ENCODE measurements around the gene ZBTB25.

Gene ZBTB25

GRCh38 chr14:64411001-64411400, 92.6 kb downstream of the ZBTB25 start:
- Histone ChIP-seq H3K9me3 (ENCODE audit: control insufficient read depth, low read length) (no peaks in the 10 kb centered on the region), H3K4me3 (ENCODE audit: extremely low read depth, insufficient read depth, low read length, poor library complexity, severe bottlenecking) (no peak overlapping the region), H3K27ac (ENCODE audit: low read depth, low read length, severe bottlenecking) (no peak overlapping the region), H3K36me3 (ENCODE audit: control insufficient read depth, insufficient read depth, low read length) (peaks cover 58% of the 10 kb centered on the region), H3K4me1 (ENCODE audit: control insufficient read depth, insufficient read depth, low read length, poor library complexity, severe bottlenecking) (peaks cover 3% of the 10 kb centered on the region)
- WGBS, 2 experiments (ENCODE audit: insufficient coverage in 2 of 2) = 94% methylated on average over 2 of the region's 4 CpGs; no CpG with 5 or more reads in 1 of the 2 experiments

GRCh38 chr14:64410084-64410774, 93.4 kb downstream of the ZBTB25 start:
- Histone ChIP-seq H3K4me3 (ENCODE audit: extremely low read depth, insufficient read depth, low read length, poor library complexity, severe bottlenecking) (no peak overlapping the region), H3K9me3 (ENCODE audit: control insufficient read depth, low read length) (no peaks in the 10 kb centered on the region), H3K4me1 (ENCODE audit: control insufficient read depth, insufficient read depth, low read length, poor library complexity, severe bottlenecking) (peaks cover 3% of the 10 kb centered on the region), H3K36me3 (ENCODE audit: control insufficient read depth, insufficient read depth, low read length) (peaks cover 50% of the 10 kb centered on the region), H3K27ac (ENCODE audit: low read depth, low read length, severe bottlenecking) (peak overlapping the region; percentile 41)
- WGBS, 2 experiments (ENCODE audit: insufficient coverage in 2 of 2) = no CpG with 5 or more reads among the region's 5 CpGs

GRCh38 chr14:64409126-64409920, 94.3 kb downstream of the ZBTB25 start:
- H3K36me3 ChIP-seq (ENCODE audit: control insufficient read depth, insufficient read depth, low read length) = peaks cover 46% of the 10 kb centered on the region

DNA sequence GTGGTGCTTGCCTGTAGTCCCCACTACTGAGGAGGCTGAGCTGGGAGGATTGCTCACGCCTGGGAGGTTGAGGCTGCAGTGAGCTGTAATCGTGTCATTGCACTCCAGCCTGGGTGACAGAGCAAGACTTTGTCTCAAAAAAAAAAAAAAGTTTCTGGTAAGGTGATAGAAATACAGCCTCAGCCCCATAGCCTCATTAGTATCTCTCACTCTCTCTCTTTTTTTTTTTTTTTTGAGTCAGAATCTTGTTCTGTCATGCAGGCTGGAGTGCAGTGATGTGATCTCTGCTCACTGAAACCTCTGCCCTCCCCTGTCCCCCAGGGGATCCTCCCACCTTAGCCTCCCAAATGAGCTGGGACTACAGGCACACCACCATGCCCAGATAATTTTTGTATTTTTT, 96.3 kb downstream of the ZBTB25 start:
- WGBS, 2 experiments (ENCODE audit: insufficient coverage in 2 of 2) = 80 to 100% methylated on average over 1 of the region's 2 CpGs
- Histone ChIP-seq H3K9me3 (ENCODE audit: control insufficient read depth, low read length) (no peaks in the 10 kb centered on the region), H3K36me3 (ENCODE audit: control insufficient read depth, insufficient read depth, low read length) (peaks cover 51% of the 10 kb centered on the region), H3K27ac (ENCODE audit: low read depth, low read length, severe bottlenecking) (no peak overlapping the region), H3K4me3 (ENCODE audit: extremely low read depth, insufficient read depth, low read length, poor library complexity, severe bottlenecking) (no peak overlapping the region), H3K4me1 (ENCODE audit: control insufficient read depth, insufficient read depth, low read length, poor library complexity, severe bottlenecking) (peaks cover 3% of the 10 kb centered on the region)

More at GRCh38 chr14:64409126-64409920, 94.3 kb downstream of the ZBTB25 start:
- Histone ChIP-seq H3K4me1 (ENCODE audit: control insufficient read depth, insufficient read depth, low read length, poor library complexity, severe bottlenecking) (peaks cover 3% of the 10 kb centered on the region), H3K9me3 (ENCODE audit: control insufficient read depth, low read length) (no peaks in the 10 kb centered on the region), H3K4me3 (ENCODE audit: extremely low read depth, insufficient read depth, low read length, poor library complexity, severe bottlenecking) (no peak overlapping the region), H3K27ac (ENCODE audit: low read depth, low read length, severe bottlenecking) (no peak overlapping the region)
- WGBS, 2 experiments (ENCODE audit: insufficient coverage in 2 of 2) = 96 to 100% methylated on average over 2 to 5 of the region's 7 CpGs

GRCh38 chr14:64405295-64405694, 98.3 kb downstream of the ZBTB25 start:
- H3K36me3 ChIP-seq (ENCODE audit: control insufficient read depth, insufficient read depth, low read length) = peaks cover 45% of the 10 kb centered on the region
- H3K4me3 ChIP-seq (ENCODE audit: extremely low read depth, insufficient read depth, low read length, poor library complexity, severe bottlenecking) = no peak overlapping the region
- no peaks in the 10 kb centered on the region for H3K9me3 ChIP-seq (ENCODE audit: control insufficient read depth, low read length)
- H3K4me1 ChIP-seq (ENCODE audit: control insufficient read depth, insufficient read depth, low read length, poor library complexity, severe bottlenecking) = peaks cover 3% of the 10 kb centered on the region
- WGBS, 2 experiments (ENCODE audit: insufficient coverage in 2 of 2) = 92 to 100% methylated on average over 2 of the region's 4 CpGs
- no peak overlapping the region for H3K27ac ChIP-seq (ENCODE audit: low read depth, low read length, severe bottlenecking)

DNA sequence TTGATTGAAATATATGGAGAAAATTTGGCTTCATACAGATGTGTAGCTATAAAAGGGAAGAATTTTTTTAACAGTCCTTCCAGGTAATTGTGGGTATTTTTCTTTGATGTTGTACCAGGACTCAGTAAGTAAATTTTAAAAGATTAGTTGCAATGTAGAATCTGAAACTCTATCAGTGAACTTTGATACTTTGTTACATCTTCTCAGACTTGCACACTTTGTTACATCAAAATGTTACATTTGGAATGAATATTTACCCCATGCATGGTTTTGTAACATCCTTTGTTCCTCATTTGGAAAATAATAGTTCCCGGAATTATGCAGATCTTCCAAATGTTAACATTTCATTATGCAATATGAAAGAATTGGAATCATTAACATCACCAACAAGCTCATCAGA, 101.7 kb downstream of the ZBTB25 start:
- H3K9me3 ChIP-seq (ENCODE audit: control insufficient read depth, low read length) = no peaks in the 10 kb centered on the region
- no CpG with 5 or more reads among the region's 1 CpG for WGBS, 2 experiments (ENCODE audit: insufficient coverage in 2 of 2)
- no peak overlapping the region for H3K4me3 ChIP-seq (ENCODE audit: extremely low read depth, insufficient read depth, low read length, poor library complexity, severe bottlenecking)

GRCh38 chr14:64400829-64401459, 102.7 kb downstream of the ZBTB25 start:
- no peaks in the 10 kb centered on the region for H3K4me1 ChIP-seq (ENCODE audit: control insufficient read depth, insufficient read depth, low read length, poor library complexity, severe bottlenecking)
- H3K36me3 ChIP-seq (ENCODE audit: control insufficient read depth, insufficient read depth, low read length) = peaks cover 34% of the 10 kb centered on the region
- WGBS, 2 experiments (ENCODE audit: insufficient coverage in 2 of 2) = 93 to 100% methylated on average over 2 to 3 of the region's 6 CpGs
- H3K9me3 ChIP-seq (ENCODE audit: control insufficient read depth, low read length) = no peaks in the 10 kb centered on the region
- H3K4me3 ChIP-seq (ENCODE audit: extremely low read depth, insufficient read depth, low read length, poor library complexity, severe bottlenecking) = no peak overlapping the region
- H3K27ac ChIP-seq (ENCODE audit: low read depth, low read length, severe bottlenecking) = no peak overlapping the region

More for the DNA sequence above, 101.7 kb downstream of the ZBTB25 start:
- H3K27ac ChIP-seq (ENCODE audit: low read depth, low read length, severe bottlenecking) = no peak overlapping the region
- H3K4me1 ChIP-seq (ENCODE audit: control insufficient read depth, insufficient read depth, low read length, poor library complexity, severe bottlenecking) = no peaks in the 10 kb centered on the region
- H3K36me3 ChIP-seq (ENCODE audit: control insufficient read depth, insufficient read depth, low read length) = peaks cover 41% of the 10 kb centered on the region
